Mesodermal cell (in vitro differentiated cells): ENCODE results near the gene KRT79.

Source experiments
- H3K27ac ChIP-seq: 2 replicates; pipeline ENCODE4 v1.7.0; 2013; ENCODE audit warnings: mild to moderate bottlenecking, low read depth, low read length, moderate library complexity; ENCODE audit not compliant: severe bottlenecking
- H3K36me3 ChIP-seq: 2 replicates; pipeline ENCODE4 v1.7.1; 2013; ENCODE audit warnings: mild to moderate bottlenecking, low read length, moderate library complexity; ENCODE audit not compliant: control insufficient read depth, insufficient read depth
- H3K4me1 ChIP-seq: one replicate; pipeline ENCODE4 v1.7.1; 2013; ENCODE audit warnings: mild to moderate bottlenecking, low read length; ENCODE audit not compliant: insufficient read depth, control insufficient read depth, poor library complexity, severe bottlenecking
- H3K4me3 ChIP-seq: 2 replicates; pipeline ENCODE4 v1.7.0; 2013; ENCODE audit warnings: low read length, control low read depth, mild to moderate bottlenecking; ENCODE audit not compliant: insufficient read depth, poor library complexity, severe bottlenecking; ENCODE audit errors: extremely low read depth
- H3K9me3 ChIP-seq: 2 replicates; pipeline ENCODE4 v1.7.1; 2013; ENCODE audit warnings: mild to moderate bottlenecking, low read length, moderate library complexity; ENCODE audit not compliant: control insufficient read depth
- whole genome bisulfite sequencing, 2 experiments: methylation state at CpG; one replicate each; pipeline ENCODE4 v1.1.5; 2013; ENCODE audit warnings: missing lambda C conversion rate in 2 of 2; ENCODE audit not compliant: insufficient coverage in 2 of 2; 5-methylcytosine and 5-hydroxymethylcytosine counted together

KRT79 gene

DNA sequence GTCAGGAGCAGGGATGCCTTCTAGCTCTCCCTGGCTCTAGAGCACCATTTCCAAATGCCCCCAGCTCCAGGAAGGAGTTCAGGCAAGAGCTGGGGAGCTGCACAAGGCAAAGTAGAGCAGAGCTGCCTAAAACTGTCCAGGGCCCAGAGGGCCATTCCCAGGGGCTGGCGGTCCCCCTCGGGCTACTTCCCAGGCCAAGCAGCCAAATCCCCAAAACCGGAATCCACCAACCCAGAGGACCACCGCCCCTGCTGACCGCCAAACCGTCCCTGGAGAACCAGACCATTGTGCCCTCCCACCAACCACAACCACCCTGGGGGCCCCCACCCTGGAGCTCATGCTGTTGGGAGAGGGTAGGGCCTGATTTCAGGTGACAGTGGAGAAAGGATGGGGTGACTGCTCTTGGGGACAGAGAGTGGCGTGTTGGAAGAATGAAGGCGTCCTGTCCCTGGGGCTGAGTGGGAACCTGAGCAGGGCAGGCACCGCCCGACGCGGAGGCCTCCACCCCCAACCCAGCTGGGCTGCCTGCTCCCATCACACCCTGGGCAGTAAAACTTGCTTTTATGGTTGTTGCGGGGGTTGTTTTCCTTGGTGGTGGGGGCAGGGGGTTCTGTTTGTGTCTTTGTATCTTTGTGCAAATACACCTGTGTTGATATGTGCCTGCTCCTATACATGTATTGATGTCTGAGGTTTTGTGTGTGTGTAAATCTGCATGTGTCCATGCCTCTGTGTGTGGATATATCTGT, 38.7 kb upstream of the KRT79 start:
- H3K4me1 ChIP-seq: peaks cover 41% of the 10 kb centered on the region
- H3K27ac ChIP-seq: no peak overlapping the region
- WGBS, 2 experiments: 93 to 94% methylated on average over 8 of the region's 13 CpGs
- no peaks in the 10 kb centered on the region for H3K36me3 ChIP-seq
- H3K4me3 ChIP-seq: no peak overlapping the region
- H3K9me3 ChIP-seq: no peaks in the 10 kb centered on the region

DNA sequence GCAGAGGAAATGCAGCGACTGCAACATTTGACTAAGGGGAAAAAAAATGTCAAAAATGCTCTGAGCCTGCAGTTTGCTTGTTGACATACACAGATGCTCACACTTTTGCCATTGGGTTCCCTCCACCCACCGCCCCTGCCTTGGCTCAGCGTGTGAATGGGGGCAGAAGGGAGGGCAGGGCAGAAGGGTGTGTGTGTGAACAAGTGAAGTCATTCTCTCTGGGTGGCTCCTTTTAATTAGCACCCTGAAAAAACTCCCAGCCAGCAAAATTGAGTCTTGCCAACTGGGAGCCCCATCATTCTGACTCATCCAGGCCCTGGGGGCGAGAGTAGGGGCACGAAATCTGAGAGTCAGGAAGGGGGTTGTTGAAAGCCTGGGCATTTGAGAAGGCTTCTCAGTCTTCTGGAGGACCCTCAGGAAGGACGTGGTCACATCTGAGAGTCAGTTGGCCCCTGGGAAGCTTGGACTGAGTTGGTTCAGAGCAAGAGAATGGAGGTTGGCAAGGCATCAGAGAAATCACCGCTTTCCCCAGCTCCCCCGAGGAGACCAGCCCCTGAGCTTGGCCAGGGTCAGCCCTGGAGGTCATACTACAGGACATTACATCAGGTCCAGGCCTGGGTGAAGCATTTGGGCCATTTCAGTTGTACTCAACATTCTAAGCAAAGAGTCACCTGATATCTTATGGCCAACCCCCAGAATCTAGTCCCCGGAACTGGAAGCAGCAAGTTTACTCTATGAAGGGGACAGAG, 37.4 kb upstream of the KRT79 start:
- peak overlapping the region; percentile 59 for H3K27ac ChIP-seq
- WGBS, 2 experiments: 58 to 77% methylated on average over 6 to 7 of the region's 9 CpGs
- no peaks in the 10 kb centered on the region for H3K9me3 ChIP-seq
- no peak overlapping the region for H3K4me3 ChIP-seq
- peaks cover 40% of the 10 kb centered on the region for H3K4me1 ChIP-seq
- H3K36me3 ChIP-seq: no peaks in the 10 kb centered on the region

DNA sequence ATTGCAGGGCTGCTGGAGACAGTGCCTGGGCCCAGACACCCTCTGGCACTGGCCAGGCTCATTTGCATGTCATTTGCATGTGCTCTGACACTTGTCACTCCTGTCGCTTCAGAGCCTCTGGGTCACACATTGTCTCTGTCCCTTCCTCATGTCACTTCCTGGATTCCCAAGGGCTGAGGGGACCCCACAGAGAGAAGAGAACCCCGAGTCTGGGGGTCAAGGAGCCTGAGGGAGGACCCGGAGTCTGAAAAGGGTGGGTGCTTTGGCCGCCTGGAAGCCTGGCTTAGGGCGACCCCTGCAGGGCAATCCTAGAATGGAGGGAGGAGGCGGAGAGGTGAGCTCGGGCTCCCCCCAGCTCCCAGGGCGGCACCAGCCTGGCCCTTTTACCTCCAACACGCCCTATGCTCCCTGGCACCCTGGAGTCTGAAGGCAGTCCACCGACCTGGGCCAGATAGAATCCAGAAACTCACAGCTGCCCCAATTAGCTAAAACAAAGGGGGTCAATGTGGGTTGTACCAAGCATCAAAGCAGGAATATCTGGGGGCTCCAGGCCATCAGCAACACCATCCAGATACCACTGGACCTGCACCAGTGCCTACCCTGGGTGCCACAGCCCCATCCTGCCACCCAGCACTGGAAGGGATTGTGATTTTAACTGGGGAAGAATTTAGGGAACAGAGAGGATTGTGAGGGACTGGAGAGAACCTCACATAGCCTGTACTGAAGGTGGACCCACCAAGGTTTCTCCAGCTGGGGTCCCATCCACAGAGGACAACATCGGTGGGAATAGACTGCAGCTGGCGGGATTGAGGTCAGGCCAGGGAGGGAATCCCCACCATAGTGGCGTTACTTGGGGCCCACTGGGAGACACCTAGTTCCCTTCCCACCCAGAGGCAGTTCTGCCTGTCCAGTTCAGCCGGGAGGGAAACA, 36.5 kb upstream of the KRT79 start:
- Histone ChIP-seq H3K36me3 (no peaks in the 10 kb centered on the region), H3K4me1 (peaks cover 40% of the 10 kb centered on the region), H3K9me3 (no peaks in the 10 kb centered on the region), H3K4me3 (no peak overlapping the region), H3K27ac (peak overlapping the region; percentile 59)
- 40 to 47% methylated on average over 9 of the region's 14 CpGs for WGBS, 2 experiments

DNA sequence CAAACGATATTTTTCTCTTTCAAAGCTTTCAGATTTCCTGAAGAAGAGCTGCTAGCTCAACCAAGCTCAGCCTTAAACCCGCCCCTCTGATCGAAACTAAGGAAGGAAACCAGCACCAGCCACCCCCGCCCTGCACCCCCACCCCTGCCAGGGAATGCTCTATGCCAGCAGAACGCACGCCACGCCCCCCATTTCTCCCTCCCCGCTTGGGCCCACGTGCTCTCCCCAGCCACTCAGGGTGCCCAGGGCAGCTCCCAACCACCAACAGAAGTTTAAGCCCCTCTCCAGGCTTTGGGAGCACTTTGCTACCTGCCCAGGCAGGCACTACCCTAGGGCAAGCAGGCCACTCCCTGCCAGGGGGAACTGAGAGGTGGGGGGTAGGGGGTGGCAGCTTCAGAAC, 33.5 kb upstream of the KRT79 start:
- whole genome bisulfite sequencing, 2 experiments: 87 to 100% methylated on average over 1 to 3 of the region's 9 CpGs

DNA sequence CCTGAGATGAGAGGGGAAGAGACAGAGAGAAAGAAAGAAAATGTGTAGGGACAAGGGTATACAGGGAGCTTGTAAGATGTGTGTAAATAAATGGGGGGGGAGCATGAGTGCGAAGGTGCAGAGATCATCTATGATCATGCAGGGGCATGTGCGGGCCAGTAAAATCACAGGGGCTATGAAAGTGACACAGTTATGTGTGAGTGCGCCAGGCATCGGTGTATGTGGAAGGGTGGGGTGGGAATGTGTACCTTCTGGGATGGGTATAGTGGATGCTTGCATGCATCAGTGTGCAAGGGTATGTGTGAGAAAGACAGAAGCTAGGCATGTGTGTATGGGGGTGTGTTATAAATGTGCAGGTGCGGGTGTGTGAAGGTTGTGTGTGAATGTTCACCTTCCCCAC, 33.0 kb upstream of the KRT79 start:
- H3K4me1 ChIP-seq: peaks cover 20% of the 10 kb centered on the region
- no peaks in the 10 kb centered on the region for H3K36me3 ChIP-seq
- H3K27ac ChIP-seq: no peak overlapping the region
- H3K4me3 ChIP-seq: no peak overlapping the region
- H3K9me3 ChIP-seq: no peaks in the 10 kb centered on the region
- 93 to 100% methylated on average over 4 of the region's 5 CpGs for WGBS, 2 experiments

More for the DNA sequence above, 33.5 kb upstream of the KRT79 start:
- no peak overlapping the region for H3K27ac ChIP-seq
- H3K36me3 ChIP-seq: no peaks in the 10 kb centered on the region
- H3K4me1 ChIP-seq: peaks cover 25% of the 10 kb centered on the region
- H3K4me3 ChIP-seq: no peak overlapping the region
- H3K9me3 ChIP-seq: no peaks in the 10 kb centered on the region

GRCh38 chr12:52865090-52865944, 31.2 kb upstream of the KRT79 start:
- no peak overlapping the region for H3K4me3 ChIP-seq
- WGBS, 2 experiments: 55% methylated on average over 10 of the region's 10 CpGs
- H3K27ac ChIP-seq: no peak overlapping the region
- H3K9me3 ChIP-seq: no peaks in the 10 kb centered on the region
- no peaks in the 10 kb centered on the region for H3K36me3 ChIP-seq
- H3K4me1 ChIP-seq: peaks cover 3% of the 10 kb centered on the region

DNA sequence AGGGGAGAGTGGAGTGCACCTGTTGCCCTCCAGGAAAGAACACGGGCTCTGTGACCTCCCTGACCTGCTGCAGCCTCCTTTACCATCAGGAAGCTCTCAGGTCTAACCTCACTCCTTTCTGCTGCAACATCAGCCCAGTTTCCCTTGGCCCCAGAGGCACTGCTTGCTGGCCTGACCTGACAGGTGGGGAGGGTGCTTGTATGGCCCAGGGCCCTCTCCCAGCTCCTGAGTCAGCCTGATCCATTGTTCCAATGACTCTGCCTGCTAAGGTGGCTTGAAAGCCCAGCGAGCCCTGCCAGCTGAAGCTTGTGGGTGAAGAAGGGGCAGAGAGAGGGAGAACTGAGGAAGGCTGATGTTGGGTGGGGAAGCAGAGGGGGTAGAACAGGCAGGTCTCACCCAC, 27.9 kb upstream of the KRT79 start:
- no peaks in the 10 kb centered on the region for H3K4me1 ChIP-seq
- H3K9me3 ChIP-seq: no peaks in the 10 kb centered on the region
- no peak overlapping the region for H3K4me3 ChIP-seq
- 86 to 90% methylated on average over 1 to 2 of the region's 2 CpGs for WGBS, 2 experiments
- no peak overlapping the region for H3K27ac ChIP-seq
- H3K36me3 ChIP-seq: no peaks in the 10 kb centered on the region

- H3K9me3 ChIP-seq: no peaks in the 10 kb centered on the region
- 91 to 96% methylated on average over 3 to 7 of the region's 7 CpGs for WGBS, 2 experiments
- H3K4me3 ChIP-seq: no peak overlapping the region
- no peaks in the 10 kb centered on the region for H3K4me1 ChIP-seq
- H3K27ac ChIP-seq: no peak overlapping the region
- no peaks in the 10 kb centered on the region for H3K36me3 ChIP-seq
These were observed 27.4 kb upstream of the KRT79 start for GRCh38 chr12:52861511-52861910.

DNA sequence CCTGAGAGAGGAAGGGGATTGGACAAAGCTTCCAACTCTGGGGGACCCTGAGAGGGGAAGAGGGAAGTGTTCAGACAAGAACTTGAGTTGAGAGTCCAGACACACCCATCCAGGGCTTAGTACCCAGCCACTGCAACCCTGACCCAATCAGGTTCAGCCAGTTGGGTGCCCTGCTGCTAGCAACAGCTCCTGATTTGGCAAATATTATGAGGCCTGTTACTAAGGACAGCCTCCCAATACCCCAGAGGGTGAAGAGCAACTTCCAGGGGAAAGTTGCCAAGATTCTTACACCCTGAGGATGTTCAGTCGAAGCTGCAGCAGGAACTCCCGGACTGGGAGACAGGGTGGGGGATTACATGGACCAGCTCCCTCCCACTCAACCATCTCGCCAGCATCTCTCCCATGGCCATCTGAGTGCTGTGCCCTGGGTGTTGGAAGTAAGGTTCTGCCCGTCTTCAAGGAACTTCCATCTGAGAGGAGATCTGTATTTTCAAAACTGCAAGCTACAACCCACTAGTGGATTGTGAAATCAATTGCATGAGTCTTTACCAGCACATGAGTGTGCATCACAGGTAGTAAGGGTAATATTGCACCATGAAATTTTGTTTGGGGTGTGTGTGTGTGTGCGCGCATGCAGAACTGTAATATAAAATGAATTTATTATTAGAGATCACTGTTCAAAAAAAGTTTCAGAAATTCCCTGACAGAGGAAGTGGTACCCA, 26.2 kb upstream of the KRT79 start:
- H3K36me3 ChIP-seq: no peaks in the 10 kb centered on the region
- 93% methylated on average over 3 of the region's 6 CpGs; no CpG with 5 or more reads in 1 of the 2 experiments for WGBS, 2 experiments
- no peaks in the 10 kb centered on the region for H3K4me1 ChIP-seq
- no peak overlapping the region for H3K4me3 ChIP-seq
- no peaks in the 10 kb centered on the region for H3K9me3 ChIP-seq
- no peak overlapping the region for H3K27ac ChIP-seq
